Activated T-cell treated with anti-CD3 and anti-CD28 coated beads for 48 hours (primary cell): ENCODE results near the gene SLC2A1.

Experiments used
- DNase-seq: peaks from one replicate; pipeline ENCODE4 v3.0.0-alpha.2; 2020; ENCODE audit warnings: low read depth

SLC2A1 gene

DNA sequence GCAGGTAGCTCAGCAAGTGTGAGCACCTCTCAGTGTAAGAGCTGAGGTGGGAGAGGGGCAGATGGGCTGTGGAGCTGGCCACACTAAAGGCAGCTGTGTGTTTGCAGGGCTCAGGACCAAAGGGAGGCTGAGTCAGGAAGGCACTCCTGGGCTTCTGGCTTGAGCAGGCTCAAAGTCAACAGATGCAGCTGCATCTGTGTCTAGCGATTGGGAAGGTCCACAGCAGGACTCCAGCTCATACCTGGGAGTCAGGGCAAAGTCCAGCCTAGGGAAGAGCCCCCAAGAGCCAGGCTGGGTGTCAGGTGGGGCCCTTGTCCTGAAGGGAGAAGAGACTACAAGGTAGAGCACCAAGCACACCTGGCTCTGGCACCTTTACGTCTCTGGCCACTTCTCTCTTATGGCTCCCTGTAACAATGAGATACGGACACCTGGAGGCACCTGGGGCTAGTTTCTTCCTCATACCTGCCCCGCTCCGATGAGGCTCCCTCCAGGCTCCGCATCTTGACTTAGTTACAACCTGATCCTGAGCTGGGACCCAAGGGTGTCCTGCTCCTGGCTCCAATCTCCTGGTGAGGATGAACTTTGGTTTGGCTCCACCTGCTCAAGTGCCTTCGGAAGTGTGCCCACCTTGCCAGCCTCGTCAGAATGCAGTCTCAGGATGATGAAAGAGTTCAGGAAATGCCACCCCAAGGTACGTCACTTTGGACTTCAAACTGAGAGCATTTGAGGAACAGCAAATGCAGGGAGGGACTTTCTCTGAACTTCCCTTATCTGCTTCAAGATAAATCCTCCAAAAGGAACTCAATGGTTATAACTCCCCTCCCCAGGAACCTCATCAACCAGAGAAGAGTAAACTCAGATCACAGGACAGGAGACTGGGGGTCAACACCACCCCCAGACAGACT, 21.5 kb upstream of the SLC2A1 start:
- DNase-seq: no peak

DNA sequence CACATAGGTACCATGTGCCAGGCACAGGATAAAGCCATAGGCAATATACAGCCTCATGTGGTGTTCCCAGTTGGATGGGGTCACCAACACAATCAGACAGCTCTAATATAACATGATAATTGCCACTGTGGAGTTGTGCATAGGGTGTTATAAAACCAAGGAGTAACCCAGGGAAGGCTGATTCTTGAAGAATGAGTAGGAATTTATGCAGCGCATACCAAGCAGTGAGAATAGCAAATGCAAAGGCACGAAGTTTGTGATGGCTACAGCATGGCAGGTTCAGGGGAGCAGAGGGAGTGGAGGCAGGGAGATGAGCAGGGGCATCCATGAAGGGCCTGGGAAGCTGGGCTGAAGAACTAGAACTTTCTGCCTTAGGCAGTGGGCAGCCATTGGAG, 20.4 kb upstream of the SLC2A1 start:
- no peak for DNase-seq

GRCh38 chr1:42978317-42979035, 19.8 kb upstream of the SLC2A1 start:
- DNase-seq: no peak

DNA sequence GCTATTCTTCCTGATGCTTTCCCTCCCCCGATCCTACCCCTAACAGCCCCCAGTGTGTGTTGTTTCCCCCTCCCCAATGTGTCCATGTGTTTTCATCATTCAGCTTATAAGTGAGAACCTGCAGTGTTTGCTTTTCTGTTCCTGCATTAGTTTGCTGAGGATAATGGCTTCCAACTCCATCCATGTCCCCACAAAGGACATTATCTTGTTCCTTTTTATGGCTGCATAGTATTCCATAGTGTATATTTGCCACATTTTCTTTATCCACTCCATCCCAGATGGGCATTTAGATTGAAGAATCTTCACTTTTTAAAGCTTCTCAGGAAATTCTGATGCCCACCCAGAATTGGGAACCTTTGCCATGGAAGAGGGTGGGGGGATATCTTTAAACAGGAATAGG, 19.0 kb upstream of the SLC2A1 start:
- no peak for DNase-seq

- DNase-seq: no peak
Measured at GRCh38 chr1:42975561-42976225, 17.0 kb upstream of the SLC2A1 start.

DNA sequence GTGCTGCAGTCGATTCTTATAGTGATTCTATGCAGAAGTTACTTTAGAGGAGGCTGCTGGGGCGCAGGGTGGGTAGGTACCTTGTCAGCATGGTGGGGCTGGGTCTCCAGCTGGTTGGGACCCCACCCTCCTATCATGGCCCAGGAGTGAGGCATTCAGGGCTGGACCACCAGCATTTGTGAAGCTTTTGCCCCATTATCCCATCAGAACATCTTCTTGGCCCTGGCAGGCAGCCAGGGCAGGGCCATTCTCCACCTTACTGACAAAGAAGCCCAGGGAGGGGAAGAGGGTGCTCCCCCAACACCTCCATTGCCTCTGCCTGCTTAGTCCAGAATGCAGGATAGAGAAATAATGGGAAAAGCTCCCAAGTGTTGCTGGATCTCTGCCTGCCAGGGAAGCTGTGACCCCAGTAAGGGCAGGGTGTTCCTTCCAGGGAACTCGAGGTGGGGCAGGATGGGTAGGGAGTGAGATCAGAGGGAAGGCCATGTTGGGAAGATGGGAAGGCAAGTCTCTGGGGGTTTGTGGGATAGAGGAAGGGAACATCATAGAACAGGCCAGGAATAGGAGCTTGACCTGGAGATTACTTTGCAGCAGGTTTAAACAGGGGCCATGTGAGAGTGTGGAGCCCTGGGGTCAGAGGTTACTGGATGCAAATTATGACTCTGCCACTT, 16.2 kb upstream of the SLC2A1 start:
- DNase-seq: no peak

DNA sequence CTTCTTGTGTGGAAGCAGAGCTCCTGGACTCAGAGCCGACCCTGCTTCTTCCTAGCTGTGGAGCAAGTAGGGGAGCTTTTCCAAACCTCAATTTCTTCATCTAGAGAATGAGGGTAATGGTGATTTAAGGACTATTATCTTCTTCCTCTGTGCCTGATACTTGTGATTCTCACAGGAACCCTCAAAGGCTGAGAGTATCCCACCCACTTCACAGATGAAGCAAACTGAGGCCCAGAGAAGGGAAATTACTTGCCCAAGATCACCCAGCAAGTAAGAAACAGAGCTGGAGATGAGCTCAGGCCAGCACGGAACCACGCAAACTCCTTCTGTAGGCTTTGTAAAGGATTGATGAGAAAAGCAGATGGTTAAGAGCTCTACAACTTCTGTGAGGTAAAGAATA, 15.1 kb upstream of the SLC2A1 start:
- DNase-seq: no peak

GRCh38 chr1:42973286-42973685, 14.6 kb upstream of the SLC2A1 start:
- no peak for DNase-seq

DNA sequence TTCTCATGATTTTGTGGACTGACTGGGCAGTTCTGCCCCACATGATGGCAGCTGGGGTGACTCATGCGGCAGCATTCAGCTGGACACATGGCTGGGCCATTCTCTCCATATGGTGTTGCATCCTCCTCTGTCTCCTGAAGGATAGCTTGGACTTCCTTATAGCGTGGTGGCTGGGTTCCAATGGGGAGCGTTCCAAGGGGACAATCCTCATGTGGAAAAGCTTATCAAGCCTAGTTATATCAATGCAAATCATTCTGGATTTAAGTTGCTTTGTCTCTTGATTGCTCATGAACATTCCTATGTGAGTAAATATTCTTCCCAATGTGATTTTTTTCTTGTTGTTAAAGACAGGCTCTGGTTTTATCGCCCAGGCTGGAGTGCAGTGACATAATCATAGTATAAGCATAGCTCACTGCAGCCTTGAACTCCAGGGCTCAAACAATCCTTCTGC, 13.2 kb upstream of the SLC2A1 start:
- DNase-seq: no peak

DNA sequence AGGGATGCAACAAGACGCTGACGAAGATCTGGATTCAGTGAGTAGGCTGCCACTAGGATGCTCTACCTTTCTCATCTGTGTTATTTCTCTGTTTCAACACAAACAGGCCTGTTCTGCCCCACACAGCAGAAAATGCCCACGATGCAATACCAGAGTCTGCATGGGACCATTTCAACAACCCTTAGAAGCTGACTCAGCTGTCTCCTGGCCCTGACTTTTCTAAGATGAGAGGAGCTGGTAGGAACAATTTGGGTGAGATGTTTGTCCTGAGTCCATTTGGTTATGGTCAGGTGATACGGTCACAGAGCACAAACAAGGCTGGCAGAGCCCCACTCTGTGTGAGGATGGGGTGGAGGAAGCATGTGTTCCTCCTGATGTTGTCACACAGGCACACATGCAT, 11.5 kb upstream of the SLC2A1 start:
- DNase-seq: no peak

DNA sequence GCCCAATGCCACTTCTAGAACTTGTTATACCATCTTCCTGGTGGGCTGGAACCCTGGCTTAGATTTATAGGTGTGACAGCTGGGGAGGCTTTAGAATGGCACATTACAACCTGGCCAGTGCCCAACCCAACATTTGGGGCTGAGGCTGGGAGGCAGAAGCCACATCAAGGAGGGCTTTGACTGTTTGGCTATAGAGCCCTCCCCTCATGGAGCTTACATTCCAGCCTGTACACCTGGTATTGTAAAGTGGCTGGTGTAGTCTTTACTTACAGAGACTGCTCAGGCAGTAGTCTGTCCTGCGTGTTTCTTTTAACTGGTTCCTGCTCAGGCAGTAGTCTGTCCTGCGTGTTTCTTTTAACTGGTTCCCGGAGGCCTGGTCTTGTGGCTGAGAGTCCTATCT, 10.0 kb upstream of the SLC2A1 start:
- no peak for DNase-seq

- no peak for DNase-seq
Measured at GRCh38 chr1:42966688-42967612, 8.3 kb upstream of the SLC2A1 start.

DNA sequence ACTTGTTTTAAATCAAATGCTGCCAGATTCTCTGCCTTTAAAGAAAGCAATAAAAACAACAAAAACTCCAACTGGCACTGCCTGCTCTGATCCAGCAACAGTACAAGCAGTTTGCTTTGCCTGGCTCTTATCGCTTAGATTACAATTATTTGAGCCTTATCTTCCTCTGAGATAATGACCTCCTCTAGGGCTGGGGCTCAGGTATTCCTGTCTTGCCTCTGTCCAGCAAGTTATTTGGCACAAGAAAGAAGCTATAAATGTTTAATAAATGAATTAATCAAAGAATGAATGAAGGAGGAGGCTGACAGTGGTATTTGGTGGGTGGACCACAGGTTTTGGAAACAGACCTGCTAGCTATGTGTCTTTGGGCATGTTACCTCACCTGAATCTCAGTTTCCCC, 6.7 kb upstream of the SLC2A1 start:
- DNase-seq: no peak

DNA sequence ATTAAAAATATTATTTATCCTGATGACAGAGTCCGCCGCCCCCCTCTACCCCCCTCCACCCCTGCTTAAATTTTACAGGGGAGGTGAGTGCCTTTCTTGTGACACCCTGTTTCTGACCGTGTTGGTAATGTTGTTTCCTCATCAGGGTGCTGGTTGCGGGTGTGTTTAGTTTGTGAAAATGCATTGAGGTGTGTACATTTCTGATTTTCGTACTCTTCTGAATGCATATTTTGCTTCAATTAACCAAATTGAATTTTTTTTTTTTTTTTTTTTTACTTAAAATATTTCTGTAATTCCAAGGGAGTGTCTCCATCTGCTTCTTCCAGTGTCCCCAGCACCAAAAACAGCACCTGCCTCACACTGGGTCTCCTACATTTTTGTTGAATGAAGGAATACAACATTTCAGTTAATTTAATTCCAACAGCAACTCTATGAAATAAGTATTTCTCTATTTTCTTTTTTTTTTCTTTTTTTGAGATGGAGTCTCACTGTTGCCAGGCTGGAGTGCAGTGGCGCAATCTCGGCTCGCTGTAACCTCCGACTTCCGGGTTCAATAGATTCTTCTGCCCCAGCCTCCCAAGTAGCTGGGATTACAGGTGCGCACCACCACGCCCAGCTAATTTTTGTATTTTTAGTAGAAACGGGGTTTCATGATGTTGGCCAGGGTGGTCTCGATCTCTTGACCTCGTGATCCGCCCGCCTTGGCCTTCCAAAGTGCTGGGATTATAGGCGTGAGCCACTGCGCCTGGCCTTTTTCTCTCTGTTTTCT, 5.6 kb upstream of the SLC2A1 start:
- no peak for DNase-seq

- DNase-seq: no peak
Measured at GRCh38 chr1:42963378-42964043, 4.8 kb upstream of the SLC2A1 start.

GRCh38 chr1:42962641-42963377, 4.1 kb upstream of the SLC2A1 start:
- no peak for DNase-seq

DNA sequence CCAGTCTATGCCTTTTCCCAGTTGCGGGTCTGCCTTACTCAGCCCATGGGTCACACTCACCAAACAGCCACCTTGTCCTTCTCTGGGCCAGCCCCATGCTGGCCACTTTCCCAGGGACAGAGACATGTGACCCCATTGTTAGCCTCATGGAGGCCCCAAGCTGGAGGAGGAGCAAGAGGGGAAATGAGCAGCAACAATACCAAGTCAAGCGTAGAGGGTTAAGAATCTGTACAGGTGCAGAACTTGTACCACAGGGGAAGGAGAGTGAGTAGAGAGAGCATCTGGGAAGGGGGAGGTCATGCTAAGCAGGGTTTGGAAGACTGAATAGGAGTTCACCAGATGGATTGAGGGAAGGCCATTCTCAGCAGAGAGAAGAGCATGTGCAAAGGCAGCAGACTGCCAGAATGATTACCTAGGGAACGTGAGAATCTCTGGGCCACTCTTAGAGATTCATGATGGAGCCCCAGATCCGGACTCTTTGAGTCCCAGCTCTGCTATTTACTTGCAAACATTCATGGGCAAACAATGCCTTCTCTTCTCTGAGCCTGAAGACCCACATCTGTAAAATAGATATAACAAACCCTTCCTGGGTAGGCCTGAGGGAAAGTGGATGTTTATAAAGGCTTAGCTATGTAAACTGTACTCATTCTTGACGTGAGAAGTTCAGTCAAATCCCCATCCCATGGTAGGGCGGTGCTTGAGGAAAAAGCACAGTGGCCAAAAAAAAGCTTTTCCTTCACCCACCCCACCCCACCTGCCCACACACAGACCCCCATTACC, 2.8 kb upstream of the SLC2A1 start:
- no peak for DNase-seq

DNA sequence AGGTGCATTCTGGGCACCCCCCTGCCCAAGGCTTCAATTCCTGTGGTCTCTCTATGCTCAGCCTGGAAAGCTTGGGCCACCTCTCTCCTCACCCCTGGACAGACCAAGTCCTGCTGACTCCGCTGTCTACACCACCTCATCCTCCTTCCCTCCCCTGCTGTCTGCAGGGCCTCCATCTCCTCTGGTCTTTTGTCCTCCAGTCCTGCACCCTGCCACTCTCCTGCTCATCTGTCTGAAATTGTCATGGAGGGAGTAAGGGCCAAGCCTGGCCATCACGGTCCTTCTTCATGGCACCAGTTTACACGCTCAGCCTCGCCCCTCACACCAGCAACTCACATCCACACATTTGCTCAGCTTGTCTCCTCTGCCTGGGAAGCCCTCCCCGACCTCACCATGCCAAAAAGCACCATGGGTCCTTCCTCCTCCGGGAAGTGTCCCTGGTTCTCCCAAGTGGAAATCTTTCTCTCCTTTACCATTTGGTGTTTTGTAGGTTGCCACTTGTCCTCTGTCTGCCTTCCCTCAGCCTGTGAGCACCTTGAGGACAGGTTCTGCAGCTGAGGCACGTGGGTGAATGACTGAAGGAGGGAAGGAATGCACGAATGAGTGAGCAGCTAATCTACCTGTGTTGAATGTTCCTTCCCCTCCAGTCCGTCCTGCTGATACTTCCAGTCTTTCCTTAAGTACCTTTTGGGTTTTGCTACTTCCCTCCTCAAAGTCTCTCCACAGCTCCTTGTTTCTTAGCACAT, 2.1 kb upstream of the SLC2A1 start:
- no peak for DNase-seq
